Measurements from ENCODE around the gene MAX.

GRCh38 chr14:65072937-65073336 is 29.4 kb downstream of the MAX start:
- TF ChIP-seq CTCF (IDR thresholded peaks at IDR 0.05) = no peak
- no peak for TF ChIP-seq EZH2 (IDR thresholded peaks at IDR 0.05)
- no peak for TF ChIP-seq EZH2phosphoT487 (IDR thresholded peaks at IDR 0.05)

Measured in neural progenitor cell (in vitro differentiated cells).